HG03064 (cell line): ENCODE measurements around the gene KIF3B.
"Not testable (repeated sequence)": the region's sequence is repeated elsewhere in the genome, so short reads cannot be mapped to it uniquely, and the experiment has no call there.

Experiments used
- ATAC-seq: cut with Tn5 transposase; IDR thresholded peaks from one replicate; pipeline ENCODE4 v1.9.1; 2021; ENCODE audit warnings: low read depth; ENCODE audit not compliant: unreplicated experiment

KIF3B gene

GRCh38 chr20:32246208-32246607, 31.2 kb upstream of the KIF3B start:
- not testable (repeated sequence) for ATAC-seq

- no peak for ATAC-seq
Measured at GRCh38 chr20:32248043-32248442, 29.4 kb upstream of the KIF3B start.

- no peak for ATAC-seq
Measured at GRCh38 chr20:32249030-32249738, 28.3 kb upstream of the KIF3B start.

- ATAC-seq, result no peak
Measured at GRCh38 chr20:32251470-32251869, 26.0 kb upstream of the KIF3B start.

- ATAC-seq, result no peak
Measured at GRCh38 chr20:32252189-32252588, 25.3 kb upstream of the KIF3B start.

- not testable (repeated sequence) for ATAC-seq
Measured at GRCh38 chr20:32260973-32261372, 16.5 kb upstream of the KIF3B start.

GRCh38 chr20:32261644-32262043, 15.8 kb upstream of the KIF3B start:
- no peak for ATAC-seq

GRCh38 chr20:32263398-32263954, 14.0 kb upstream of the KIF3B start:
- no peak for ATAC-seq

GRCh38 chr20:32271620-32272019, 5.8 kb upstream of the KIF3B start:
- no peak for ATAC-seq

- no peak for ATAC-seq
Measured at GRCh38 chr20:32274359-32274758, 3.1 kb upstream of the KIF3B start.

- not testable (repeated sequence) for ATAC-seq
Measured at GRCh38 chr20:32275163-32275562, 2.3 kb upstream of the KIF3B start.

GRCh38 chr20:32278199-32278643, 770 bp downstream of the KIF3B start:
- ATAC-seq, result peak; percentile 54

GRCh38 chr20:32281711-32282110, 4.3 kb downstream of the KIF3B start:
- ATAC-seq, result no peak

GRCh38 chr20:32282461-32282860, 5.0 kb downstream of the KIF3B start:
- no peak for ATAC-seq

- no peak for ATAC-seq
Measured at GRCh38 chr20:32285082-32285620, 7.7 kb downstream of the KIF3B start.

- ATAC-seq, result no peak
Measured at GRCh38 chr20:32285621-32286371, 8.3 kb downstream of the KIF3B start.

- no peak for ATAC-seq
Measured at GRCh38 chr20:32287231-32287638, 9.8 kb downstream of the KIF3B start.

- no peak for ATAC-seq
Measured at GRCh38 chr20:32288225-32288849, 10.9 kb downstream of the KIF3B start.

GRCh38 chr20:32289299-32289660, 11.8 kb downstream of the KIF3B start:
- ATAC-seq, result not testable (repeated sequence)

- ATAC-seq, result no peak
Measured at GRCh38 chr20:32289661-32290431, 12.4 kb downstream of the KIF3B start.
